Activated naive CD4-positive, alpha-beta T cell treated with anti-CD3 and anti-CD28 coated beads, Interleukin-2, amount 10 ng/mL, durations not matched to agents 7 days and 5 days (primary cell): ENCODE measurements around the gene PRICKLE2.

ENCODE experiments used
- CTCF ChIA-PET: fragments of 350-600 bp; sonication (Branson Sonifier 250); formaldehyde crosslinking; loops from one replicate; lab custom pipeline; 2021; ENCODE audit warnings: antibody characterized with exemption; lab: Charles Lee
- DNase-seq: peaks from one replicate; pipeline ENCODE4 v3.0.0-alpha.2; 2020
- H3K27ac Mint-ChIP-seq: one replicate; pipeline ENCODE4 v1.8.0; 2021; ENCODE audit warnings: mild to moderate bottlenecking, moderate library complexity, mixed read lengths
- H3K27me3 Mint-ChIP-seq: one replicate; pipeline ENCODE4 v1.8.0; 2021; ENCODE audit warnings: mild to moderate bottlenecking, mixed read lengths
- H3K36me3 Mint-ChIP-seq: one replicate; pipeline ENCODE4 v1.8.0; 2021; ENCODE audit warnings: mixed read lengths
- H3K4me1 Mint-ChIP-seq: one replicate; pipeline ENCODE4 v1.8.0; 2021; ENCODE audit warnings: mixed read lengths
- H3K4me3 Mint-ChIP-seq: one replicate; pipeline ENCODE4 v1.8.0; 2021; ENCODE audit warnings: mild to moderate bottlenecking, moderate library complexity, mixed read lengths
- H3K9me3 Mint-ChIP-seq: one replicate; pipeline ENCODE4 v1.8.0; 2021; ENCODE audit warnings: mixed read lengths

PRICKLE2 gene

DNA sequence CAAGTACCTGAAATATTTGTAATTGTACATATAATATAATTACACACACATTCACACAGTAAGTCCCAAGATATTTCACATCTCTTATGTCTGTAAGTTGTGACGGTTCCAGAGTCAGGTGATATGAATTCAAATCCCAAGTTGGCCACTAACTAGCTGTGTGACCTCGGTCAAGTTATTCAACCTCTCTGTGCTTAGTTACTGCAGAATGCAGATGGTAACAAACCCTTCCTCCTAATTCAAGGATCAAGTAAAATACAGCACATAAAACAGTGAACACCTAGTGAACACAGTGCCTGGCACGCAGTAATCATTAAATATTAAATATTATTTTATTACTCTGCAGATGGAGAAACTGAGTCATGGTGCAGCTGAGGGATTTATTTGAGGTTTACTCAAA lies 6.9 kb downstream of the PRICKLE2 start:
- Mint-ChIP-seq H3K4me1 (no peaks in the 10 kb centered on the region), H3K27ac (no peak overlapping the region), H3K9me3 (no peaks in the 10 kb centered on the region), H3K27me3 (peaks cover 9% of the 10 kb centered on the region), H3K36me3 (no peaks in the 10 kb centered on the region), H3K4me3 (no peak overlapping the region)
- DNase-seq = no peak
- CTCF ChIA-PET = no interaction called here

DNA sequence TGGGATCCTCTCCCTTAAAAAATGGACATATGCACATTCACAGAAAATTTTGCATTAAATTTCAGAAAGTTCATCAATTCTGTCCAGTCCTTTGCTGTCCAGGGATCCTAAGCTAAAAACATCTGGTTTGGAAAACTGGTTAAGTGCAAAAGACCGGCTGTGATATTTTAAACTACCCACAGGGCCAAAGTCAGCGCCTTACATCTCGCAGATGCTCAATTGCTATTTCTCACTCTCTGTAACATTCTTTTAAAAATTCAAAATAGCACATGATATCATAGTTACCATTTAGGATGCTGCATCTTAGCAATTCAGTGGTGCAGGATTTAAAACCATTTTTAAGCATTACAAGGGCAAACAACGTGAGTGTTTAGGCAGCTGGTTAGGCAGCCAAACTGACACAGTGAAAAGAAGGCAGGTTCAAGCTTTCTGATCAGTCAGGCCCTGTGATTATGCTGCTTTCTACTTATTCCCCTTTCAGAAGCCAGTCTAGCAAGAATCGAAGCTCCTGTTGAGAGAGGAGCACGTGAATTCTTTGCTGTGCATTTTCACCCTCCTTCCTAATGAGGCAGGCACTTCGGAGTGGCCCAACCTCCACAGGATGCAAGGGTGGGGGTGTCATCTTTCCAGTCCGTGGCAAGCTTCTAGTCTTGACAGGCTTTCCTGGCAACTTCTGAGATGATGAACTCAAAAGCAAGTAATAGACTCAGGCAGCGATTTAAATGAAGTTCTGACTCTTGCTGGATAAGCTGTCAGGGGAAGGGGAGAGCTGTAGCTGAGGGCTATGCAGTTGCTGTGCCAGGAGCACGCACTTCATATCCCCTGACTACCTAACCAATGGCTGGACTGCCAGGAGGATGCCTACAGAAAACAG lies 8.8 kb downstream of the PRICKLE2 start:
- H3K36me3 Mint-ChIP-seq = no peaks in the 10 kb centered on the region
- CTCF ChIA-PET = no interaction called here
- H3K27me3 Mint-ChIP-seq = peaks cover 9% of the 10 kb centered on the region
- no peak overlapping the region for H3K4me3 Mint-ChIP-seq
- H3K4me1 Mint-ChIP-seq = no peaks in the 10 kb centered on the region
- H3K9me3 Mint-ChIP-seq = no peaks in the 10 kb centered on the region
- H3K27ac Mint-ChIP-seq = no peak overlapping the region
- no peak for DNase-seq

DNA sequence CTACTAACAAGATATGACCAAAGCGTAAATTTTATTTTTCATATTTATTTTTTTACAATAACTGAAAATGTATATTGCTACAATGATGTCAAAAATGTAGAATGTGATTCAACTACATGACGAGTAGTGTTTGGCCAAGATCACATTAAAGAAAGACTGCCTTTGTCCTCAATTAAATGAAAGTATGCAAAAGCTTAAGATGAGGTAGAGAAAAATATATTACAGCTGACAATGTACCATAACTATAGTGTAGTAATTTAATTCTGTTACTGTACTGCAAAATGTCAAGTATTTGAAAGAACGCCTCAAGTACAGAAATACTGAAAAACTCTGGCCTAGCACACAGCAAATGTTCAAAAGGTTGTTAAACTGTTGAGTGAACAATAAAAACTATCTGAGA lies 9.7 kb downstream of the PRICKLE2 start:
- Mint-ChIP-seq H3K9me3 (no peaks in the 10 kb centered on the region), H3K36me3 (no peaks in the 10 kb centered on the region), H3K4me1 (no peaks in the 10 kb centered on the region), H3K27me3 (peaks cover 8% of the 10 kb centered on the region), H3K27ac (no peak overlapping the region), H3K4me3 (no peak overlapping the region)
- CTCF ChIA-PET = no interaction called here
- no peak for DNase-seq

- CTCF ChIA-PET = no interaction called here
- DNase-seq = no peak
- Mint-ChIP-seq H3K36me3 (no peaks in the 10 kb centered on the region), H3K27ac (no peak overlapping the region), H3K4me3 (no peak overlapping the region), H3K4me1 (no peaks in the 10 kb centered on the region), H3K27me3 (peaks cover 3% of the 10 kb centered on the region), H3K9me3 (no peaks in the 10 kb centered on the region)
Observed at GRCh38 chr3:64215103-64215502, 10.2 kb downstream of the PRICKLE2 start.

GRCh38 chr3:64214381-64215018 lies 10.8 kb downstream of the PRICKLE2 start:
- peaks cover 3% of the 10 kb centered on the region for H3K27me3 Mint-ChIP-seq
- CTCF ChIA-PET = no interaction called here
- no peaks in the 10 kb centered on the region for H3K9me3 Mint-ChIP-seq
- no peak overlapping the region for H3K27ac Mint-ChIP-seq
- H3K4me3 Mint-ChIP-seq = no peak overlapping the region
- no peak for DNase-seq
- no peaks in the 10 kb centered on the region for H3K36me3 Mint-ChIP-seq
- H3K4me1 Mint-ChIP-seq = no peaks in the 10 kb centered on the region

DNA sequence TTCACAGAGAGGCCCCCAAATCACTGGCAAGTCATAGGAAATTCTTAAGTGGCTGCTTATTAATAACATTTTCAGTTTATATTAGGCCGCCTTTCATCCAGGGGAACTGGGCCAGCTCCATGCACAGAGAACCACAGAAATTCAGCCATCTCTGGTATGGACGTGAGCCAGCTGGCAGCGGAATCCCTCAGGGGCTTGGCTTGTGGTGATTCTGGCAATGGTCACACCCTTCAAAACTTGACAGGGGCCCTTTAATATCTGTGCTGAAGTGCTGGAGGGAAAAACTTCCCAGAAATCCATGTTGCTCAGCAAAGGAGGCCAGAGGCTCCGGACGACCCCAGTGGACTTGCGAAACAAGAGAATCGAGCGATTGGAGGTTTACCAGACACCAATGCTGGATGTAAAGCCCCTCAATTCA lies 11.3 kb downstream of the PRICKLE2 start:
- Mint-ChIP-seq H3K36me3 (no peaks in the 10 kb centered on the region), H3K27ac (no peak overlapping the region), H3K4me3 (no peak overlapping the region), H3K4me1 (no peaks in the 10 kb centered on the region), H3K9me3 (no peaks in the 10 kb centered on the region), H3K27me3 (peaks cover 3% of the 10 kb centered on the region)
- DNase-seq = no peak
- CTCF ChIA-PET = no interaction called here

DNA sequence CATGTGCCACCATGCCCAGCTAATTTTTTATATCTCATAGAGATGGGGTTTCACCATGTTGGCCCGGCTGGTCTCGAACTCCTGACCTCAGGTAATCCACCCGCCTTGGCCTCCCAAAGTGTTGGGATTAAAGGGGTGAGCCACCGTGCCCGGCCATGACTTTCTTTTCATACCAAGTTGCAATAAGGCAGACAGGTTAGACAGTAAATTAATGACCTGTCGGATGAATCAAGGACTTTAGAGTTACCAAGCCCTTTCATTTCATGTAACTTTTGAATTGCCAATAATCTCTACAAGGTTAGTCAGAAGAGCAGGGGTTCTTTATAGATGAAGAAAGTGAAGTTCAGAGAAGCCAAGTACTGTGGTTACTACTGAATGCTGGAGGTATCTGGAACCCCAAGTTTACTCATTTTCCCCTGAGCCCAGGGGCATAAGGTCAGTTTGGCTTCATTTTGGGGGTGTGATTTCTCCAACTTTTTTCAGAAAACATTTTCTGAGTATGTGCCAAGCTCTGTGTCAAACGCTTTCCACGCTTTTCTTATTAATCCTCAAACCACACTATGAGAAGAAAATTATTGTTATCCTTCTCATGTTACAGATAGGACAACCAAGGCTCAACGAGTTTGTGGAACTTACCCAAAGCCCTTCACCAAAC lies 11.9 kb downstream of the PRICKLE2 start:
- H3K27ac Mint-ChIP-seq = no peak overlapping the region
- CTCF ChIA-PET = no interaction called here
- no peak overlapping the region for H3K4me3 Mint-ChIP-seq
- H3K36me3 Mint-ChIP-seq = no peaks in the 10 kb centered on the region
- H3K4me1 Mint-ChIP-seq = no peaks in the 10 kb centered on the region
- DNase-seq = no peak
- H3K9me3 Mint-ChIP-seq = no peaks in the 10 kb centered on the region
- peaks cover 3% of the 10 kb centered on the region for H3K27me3 Mint-ChIP-seq

GRCh38 chr3:64209866-64210621 lies 15.2 kb downstream of the PRICKLE2 start:
- DNase-seq = no peak
- Mint-ChIP-seq H3K9me3 (no peaks in the 10 kb centered on the region), H3K27me3 (peaks cover 3% of the 10 kb centered on the region), H3K4me1 (no peaks in the 10 kb centered on the region), H3K27ac (no peak overlapping the region), H3K4me3 (no peak overlapping the region), H3K36me3 (no peaks in the 10 kb centered on the region)
- CTCF ChIA-PET = no interaction called here

DNA sequence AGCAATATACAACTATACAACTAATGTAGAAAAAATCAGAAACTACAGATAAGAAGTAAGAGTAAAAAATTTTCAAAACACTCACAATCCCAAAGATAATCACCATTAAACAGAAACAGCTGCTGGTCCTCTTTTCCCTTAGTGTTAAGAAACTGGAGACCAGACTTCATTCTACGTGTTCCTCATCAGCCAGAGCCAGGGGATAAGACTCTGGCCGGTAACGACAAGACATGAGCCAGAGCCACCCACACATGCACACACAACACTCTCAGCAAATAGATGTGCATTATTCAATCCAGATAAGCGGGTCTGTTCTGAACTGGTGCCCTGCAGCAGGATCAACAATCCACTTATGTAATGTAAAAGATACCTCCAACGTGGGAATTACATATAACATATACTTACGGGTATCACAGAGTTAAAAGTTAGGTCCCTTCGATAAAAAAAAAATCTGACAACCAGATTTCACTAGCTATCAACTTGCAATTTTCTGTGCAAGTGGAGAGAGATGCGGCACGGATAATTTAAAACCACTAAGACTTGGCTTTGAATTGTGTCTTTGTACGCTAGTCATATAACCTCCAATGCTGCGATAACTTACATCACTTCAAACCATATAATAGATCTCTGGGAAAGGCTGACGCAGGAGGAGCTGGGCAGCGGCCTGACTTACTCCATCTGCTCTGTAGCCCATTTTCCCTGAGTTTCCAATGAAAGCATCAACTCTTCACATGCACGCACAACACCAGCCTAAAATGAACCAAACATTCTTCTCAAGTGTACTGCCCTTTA lies 17.8 kb downstream of the PRICKLE2 start:
- no peak overlapping the region for H3K4me3 Mint-ChIP-seq
- H3K27ac Mint-ChIP-seq = no peak overlapping the region
- no peaks in the 10 kb centered on the region for H3K9me3 Mint-ChIP-seq
- peaks cover 4% of the 10 kb centered on the region for H3K27me3 Mint-ChIP-seq
- H3K36me3 Mint-ChIP-seq = no peaks in the 10 kb centered on the region
- no peaks in the 10 kb centered on the region for H3K4me1 Mint-ChIP-seq
- DNase-seq = no peak
- CTCF ChIA-PET = no interaction called here

- Mint-ChIP-seq H3K27ac (no peak overlapping the region), H3K9me3 (no peaks in the 10 kb centered on the region), H3K27me3 (peaks cover 4% of the 10 kb centered on the region), H3K4me3 (no peak overlapping the region), H3K4me1 (no peaks in the 10 kb centered on the region), H3K36me3 (no peaks in the 10 kb centered on the region)
- CTCF ChIA-PET = no interaction called here
- DNase-seq = no peak
Observed at GRCh38 chr3:64203969-64204908, 21.0 kb downstream of the PRICKLE2 start.

- Mint-ChIP-seq H3K36me3 (no peaks in the 10 kb centered on the region), H3K4me3 (no peak overlapping the region), H3K27me3 (peaks cover 4% of the 10 kb centered on the region), H3K9me3 (no peaks in the 10 kb centered on the region), H3K27ac (no peak overlapping the region), H3K4me1 (no peaks in the 10 kb centered on the region)
- CTCF ChIA-PET = no interaction called here
- DNase-seq = no peak
Observed at GRCh38 chr3:64203216-64203615, 22.1 kb downstream of the PRICKLE2 start.

GRCh38 chr3:64199932-64200331 lies 25.3 kb downstream of the PRICKLE2 start:
- no peak overlapping the region for H3K4me3 Mint-ChIP-seq
- no peak overlapping the region for H3K27ac Mint-ChIP-seq
- no peak for DNase-seq
- no peaks in the 10 kb centered on the region for H3K4me1 Mint-ChIP-seq
- CTCF ChIA-PET = no interaction called here
- peaks cover 4% of the 10 kb centered on the region for H3K27me3 Mint-ChIP-seq
- H3K36me3 Mint-ChIP-seq = no peaks in the 10 kb centered on the region
- H3K9me3 Mint-ChIP-seq = no peaks in the 10 kb centered on the region
